IPS-11a (cell line): ENCODE results near the gene SHISA2.
A peak's percentile ranks its signal among the peaks of the same experiment; 100 is the strongest.
"Not testable (repeated sequence)": the region's sequence is repeated elsewhere in the genome, so short reads cannot be mapped to it uniquely, and the experiment has no call there.

ENCODE experiments used
- H3K4me3 ChIP-seq: one replicate; pipeline ENCODE4 v1.5.1; 2013; ENCODE audit warnings: low read depth, low read length, control low read depth

Gene SHISA2

DNA sequence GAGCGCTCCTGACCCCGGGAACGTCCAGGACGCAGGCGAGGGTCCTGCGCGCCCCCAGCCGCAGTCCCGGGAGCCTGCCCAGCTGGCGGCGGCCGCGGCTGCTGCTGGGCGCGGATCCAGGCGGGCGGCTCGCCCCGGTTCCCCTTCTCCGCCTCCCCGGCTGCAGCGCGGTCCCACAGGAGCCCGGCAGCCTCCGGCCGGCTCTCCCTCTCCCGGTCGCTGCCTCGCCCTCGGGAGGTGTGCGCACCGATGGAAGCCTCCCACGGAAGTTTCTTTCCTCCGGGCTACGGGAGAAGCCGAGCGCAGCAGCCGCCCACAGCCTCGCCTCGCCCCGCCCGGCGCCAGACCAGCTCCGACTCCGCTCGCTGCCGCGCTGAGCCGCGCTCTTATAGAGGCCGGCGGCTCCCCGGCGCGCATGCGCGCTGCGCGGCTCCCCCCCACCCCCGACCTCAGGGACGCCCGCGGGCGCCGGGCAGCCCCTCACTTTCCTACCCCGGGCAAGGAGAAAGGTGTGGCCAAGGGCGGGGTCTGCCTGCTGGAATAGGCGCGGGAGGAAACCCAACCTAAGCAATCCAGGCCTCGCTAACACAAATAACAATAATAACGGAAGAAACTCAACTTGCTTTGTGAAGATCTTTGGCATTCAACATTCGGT lies at the start of gene SHISA2:
Gene SHISA2 (minus strand): TSS at position 360 of the 655 bp plus-strand sequence. CDS start 1,041 bp downstream, outside the sequence.
- H3K4me3 ChIP-seq = peak within 1 kb of the TSS; percentile 49

DNA sequence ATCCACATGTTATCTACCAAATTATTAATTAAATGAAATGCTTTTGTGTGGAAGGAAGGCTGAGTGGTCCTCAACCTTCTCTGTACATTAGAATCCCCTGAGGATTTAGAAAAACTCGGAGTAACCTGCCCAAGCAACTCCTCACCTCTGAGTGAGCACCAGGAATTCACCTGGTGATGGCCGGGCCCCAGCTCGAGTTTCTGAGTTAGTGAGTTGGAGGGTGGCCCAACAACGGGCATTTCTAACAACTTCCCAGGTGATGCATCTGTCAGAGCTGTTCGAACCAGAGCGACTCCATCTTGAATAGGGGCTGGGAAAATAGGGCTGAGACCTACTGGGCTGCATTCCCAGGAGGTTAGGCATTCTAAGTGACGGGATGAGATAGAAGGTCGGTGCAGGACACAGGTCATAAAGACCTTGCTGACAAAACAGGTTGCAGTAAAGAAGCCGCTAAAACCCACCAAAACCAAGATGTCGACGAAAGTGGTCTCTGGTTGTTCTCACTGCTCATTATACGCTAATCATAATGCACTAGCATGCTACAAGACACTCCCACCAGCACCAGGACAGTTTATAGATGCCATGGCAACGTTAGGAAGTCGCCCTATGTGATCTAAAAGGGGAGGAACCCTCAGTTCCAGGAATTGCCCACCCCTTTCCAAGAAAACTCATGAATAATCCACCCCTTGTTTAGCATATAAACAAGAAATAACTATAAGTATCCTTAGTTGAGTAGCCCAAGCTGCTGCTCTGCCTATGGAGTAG lies 44.2 kb upstream of the SHISA2 start:
- H3K4me3 ChIP-seq = no peak overlapping the region

DNA sequence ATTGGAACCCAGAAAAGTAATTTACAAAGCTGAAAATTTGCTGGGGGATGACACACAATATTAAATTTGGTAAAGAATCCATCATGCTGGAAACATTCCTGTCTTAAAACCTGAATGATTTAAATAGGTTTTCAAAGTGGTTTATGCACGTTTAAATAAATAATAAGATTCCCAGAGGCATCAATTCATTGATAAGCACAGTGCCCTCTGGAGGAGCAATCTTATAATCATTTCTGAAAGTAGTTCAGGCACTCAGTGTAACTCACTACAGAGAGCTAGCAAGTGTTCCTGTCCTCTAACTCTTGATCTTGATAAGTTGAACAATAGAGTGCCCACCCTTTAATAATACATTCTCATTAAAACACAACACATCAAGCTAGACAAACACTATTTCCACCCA lies 43.5 kb upstream of the SHISA2 start:
- H3K4me3 ChIP-seq = no peak overlapping the region

- not testable (repeated sequence) for H3K4me3 ChIP-seq
These were observed 25.0 kb upstream of the SHISA2 start for GRCh38 chr13:26076821-26077220.

DNA sequence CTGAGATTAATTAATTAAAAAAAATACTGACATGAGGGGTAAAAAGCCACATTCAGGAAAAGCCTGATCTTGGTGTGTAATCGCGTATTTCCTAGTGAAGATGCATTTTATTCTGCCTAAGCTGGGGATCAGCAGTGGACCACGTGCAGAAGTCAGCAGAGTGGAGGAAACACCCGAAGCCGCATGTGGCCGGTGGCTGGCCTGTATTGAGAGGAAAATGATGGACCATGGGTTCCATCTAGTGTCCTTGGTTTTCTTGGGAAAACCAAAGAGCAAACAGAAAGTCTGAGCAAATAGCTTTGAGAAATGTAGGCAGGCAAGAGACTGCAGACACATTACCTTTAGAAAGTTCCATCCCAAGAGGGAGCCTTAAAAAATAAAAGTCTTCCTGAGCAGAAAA lies 23.7 kb upstream of the SHISA2 start:
- no peak overlapping the region for H3K4me3 ChIP-seq

- H3K4me3 ChIP-seq = no peak overlapping the region
These were observed 22.9 kb upstream of the SHISA2 start for GRCh38 chr13:26074706-26075105.

DNA sequence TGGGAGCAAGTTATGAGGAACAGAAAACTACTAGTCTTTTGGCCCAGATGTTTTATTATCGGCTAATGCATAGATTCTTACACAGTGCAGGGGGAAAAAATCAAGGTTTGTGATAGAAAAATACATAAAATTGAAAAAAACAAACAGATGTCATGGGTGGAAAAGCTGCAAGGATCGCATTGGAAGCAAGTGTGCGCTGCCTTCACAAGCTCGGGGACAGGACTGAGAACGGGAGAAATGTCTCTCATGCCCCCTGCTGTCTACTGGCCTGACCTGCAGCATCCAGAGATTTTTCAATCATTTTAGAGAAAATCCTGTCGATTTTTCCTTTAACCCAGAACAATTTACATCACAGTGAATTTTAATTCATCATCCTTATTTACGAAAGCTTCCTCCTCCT lies 20.5 kb upstream of the SHISA2 start:
- not testable (repeated sequence) for H3K4me3 ChIP-seq

- H3K4me3 ChIP-seq = no peak overlapping the region
These were observed 19.9 kb upstream of the SHISA2 start for GRCh38 chr13:26071691-26072090.

DNA sequence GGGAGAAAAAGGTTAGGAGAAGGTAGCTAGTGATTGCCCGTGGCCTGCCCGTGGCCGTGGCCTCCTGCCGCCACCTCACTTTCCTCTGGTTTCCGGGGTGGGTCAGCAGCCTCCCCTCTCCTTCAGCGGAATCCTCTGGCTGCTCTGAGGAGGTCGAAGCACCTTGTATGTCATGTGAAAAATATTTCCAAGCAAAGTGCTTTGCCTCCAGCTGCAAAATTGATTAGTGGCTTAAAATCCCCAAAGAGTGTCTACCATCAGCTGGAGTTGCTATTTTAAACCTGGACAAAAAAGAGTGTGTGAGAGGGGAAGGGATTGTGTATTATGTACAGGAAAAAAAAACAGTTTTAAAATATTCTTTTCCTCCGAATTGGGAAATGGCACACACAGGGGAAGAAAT lies 17.8 kb upstream of the SHISA2 start:
- H3K4me3 ChIP-seq = not testable (repeated sequence)

DNA sequence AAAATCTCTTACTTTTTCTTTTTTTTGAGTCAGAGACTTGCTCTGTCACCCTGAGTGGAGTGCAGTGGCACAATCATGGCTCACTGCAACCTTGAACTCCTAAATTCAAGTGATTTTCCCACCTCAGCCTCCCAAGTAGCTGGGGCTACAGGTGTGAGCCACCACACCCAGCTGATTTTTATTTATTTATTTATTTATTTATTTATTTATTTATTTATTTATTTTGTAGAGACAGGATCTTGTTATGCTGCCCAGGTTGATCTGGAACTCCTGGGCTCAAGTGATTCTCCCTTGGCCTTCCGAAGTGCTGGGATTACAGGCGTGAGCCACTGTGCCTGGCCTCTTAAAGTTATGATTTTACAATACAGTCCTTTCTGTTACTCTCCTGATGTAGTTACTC lies 16.6 kb upstream of the SHISA2 start:
- H3K4me3 ChIP-seq = not testable (repeated sequence)

GRCh38 chr13:26067601-26068000 lies 15.8 kb upstream of the SHISA2 start:
- H3K4me3 ChIP-seq = no peak overlapping the region

DNA sequence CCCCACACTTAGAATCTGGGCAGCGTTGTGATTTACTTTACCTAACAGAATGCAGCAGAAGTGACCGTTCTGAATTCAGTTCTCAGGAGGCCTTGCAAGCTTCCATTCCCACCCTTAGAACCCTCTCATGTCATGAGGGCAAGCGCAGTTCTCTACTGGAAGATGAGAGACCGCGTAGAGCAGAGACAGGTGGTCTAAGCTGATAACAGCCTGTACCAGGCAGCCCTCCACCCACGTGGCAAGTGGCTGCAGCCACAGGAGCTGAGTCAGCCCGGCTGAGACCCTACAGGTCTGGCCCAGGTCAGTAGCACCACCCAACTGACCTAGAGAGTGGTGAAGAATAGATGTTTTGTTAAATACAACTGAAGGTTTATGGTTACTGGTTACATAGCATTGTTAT lies 14.7 kb upstream of the SHISA2 start:
- H3K4me3 ChIP-seq = not testable (repeated sequence)

DNA sequence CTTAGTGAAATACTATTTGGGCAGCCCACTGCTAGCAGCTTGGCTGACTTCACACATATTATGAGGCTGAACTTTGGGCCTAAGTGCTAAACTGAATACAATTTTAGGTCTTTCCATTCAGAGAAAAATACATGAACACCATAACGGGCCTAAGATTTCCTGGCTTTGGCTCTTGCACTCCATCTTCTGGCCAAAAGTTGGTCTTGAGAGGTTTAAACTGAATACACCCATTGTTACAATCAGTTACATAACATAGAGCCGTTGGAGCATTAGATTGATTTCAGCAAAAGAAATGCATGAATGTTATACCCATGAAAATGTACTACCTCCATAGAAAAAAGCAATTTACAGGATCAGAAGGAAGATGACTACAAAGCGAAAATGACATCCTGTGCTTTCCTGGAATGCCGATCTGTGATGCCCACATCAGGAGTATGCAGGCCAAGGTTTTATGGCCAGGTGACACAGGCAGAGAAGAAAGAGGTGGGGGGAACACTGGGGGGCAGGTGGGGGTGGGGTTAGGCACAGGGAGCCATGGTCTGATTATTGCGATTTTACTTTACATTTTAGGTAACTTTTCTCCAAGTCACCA lies 11.1 kb upstream of the SHISA2 start:
- no peak overlapping the region for H3K4me3 ChIP-seq

DNA sequence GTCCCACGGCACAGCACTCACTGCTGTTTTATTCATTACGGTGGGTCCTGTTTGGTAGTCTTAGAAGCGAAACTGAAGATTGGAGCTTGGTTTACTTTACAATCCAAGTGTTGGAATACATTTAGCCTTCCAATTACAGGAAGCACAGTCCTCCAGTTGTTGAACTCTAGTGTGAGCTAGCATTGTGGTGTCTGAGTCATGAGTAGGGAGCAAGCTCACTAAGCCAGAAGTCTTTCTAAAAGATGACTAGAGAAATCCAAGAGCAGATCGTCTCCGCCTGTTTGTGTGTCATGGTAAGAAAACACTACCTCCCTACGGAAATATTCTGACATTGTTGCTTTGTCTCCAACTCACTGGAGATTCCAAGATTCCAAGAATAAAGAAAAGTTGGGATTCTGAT lies 10.1 kb upstream of the SHISA2 start:
- no peak overlapping the region for H3K4me3 ChIP-seq

- H3K4me3 ChIP-seq = no peak overlapping the region
These were observed 9.4 kb upstream of the SHISA2 start for GRCh38 chr13:26061256-26061655.

DNA sequence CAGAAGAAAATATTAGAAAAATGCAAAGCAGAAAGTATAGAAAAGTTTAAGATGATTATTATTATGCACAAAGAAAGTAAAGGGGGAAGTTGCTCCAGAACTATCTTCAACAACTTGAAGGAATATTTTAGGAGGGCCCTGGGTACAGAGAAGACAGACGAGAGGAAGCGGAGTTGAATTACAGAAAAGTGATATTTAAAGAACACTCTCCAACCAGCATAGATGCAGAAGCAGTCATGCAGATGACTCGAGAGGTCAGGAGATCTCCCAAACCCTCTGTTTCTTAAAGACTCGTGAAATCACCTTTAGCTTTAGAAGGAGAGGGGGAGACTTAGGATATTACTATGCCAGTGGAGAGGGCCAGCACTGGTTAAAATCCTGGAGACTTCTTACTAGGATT lies 8.5 kb upstream of the SHISA2 start:
- no peak overlapping the region for H3K4me3 ChIP-seq

GRCh38 chr13:26058704-26059103 lies 6.9 kb upstream of the SHISA2 start:
- H3K4me3 ChIP-seq = no peak overlapping the region

DNA sequence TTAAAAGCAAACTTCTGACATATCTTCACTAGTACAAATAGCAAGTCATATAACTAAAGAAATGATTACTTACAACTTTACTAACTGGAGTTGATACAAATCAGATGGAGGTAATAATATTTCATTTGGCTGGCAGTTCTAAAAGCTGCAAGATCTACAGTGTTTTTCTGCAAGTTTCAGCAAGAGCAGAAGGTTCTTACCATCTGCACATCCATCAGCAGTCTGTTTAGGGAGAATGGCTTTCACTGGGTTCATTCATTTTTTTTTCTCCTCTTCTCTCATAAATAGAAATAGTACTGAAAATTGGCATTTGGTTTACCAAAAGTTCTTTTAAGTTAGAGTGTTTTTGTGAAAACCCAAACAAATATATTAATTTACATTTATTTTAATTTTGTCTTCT lies 3.1 kb upstream of the SHISA2 start:
- no peak overlapping the region for H3K4me3 ChIP-seq

- no peak overlapping the region for H3K4me3 ChIP-seq
These were observed 1.7 kb upstream of the SHISA2 start for GRCh38 chr13:26053418-26053980.

- H3K4me3 ChIP-seq = no peak overlapping the region
These were observed 521 bp upstream of the SHISA2 start for GRCh38 chr13:26052337-26052736.

DNA sequence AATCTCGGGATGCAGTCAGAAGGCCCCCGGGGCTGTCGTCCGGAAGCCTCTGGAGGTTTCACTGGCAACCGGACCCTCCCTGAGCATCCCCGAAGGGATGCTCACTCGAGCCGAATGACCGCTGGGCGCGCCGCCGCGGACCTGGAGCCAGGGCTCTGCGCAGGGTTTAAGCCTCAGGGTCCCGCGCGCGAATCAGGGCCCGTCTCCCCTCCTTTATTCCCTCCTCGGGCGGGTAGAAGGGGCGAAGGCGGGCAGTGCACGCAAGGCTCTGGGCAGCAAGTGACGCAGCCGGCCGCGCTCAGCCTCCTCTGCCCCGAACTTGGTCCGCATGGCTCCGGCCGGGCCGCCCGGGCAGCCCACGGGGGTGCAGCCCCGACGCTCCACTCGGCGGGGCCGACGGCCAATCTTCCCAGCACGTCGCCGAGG lies 572 bp downstream of the SHISA2 start:
- peak overlapping the region; percentile 49 for H3K4me3 ChIP-seq
